HepG2 (cell line): ENCODE results near the gene ACAP2. TPM values are rescaled to one million over a fixed set of nuclear protein-coding genes. Genes with fewer than 3 reads are reported as not detected.

Experiments used
- ATAC-seq: fragments of 200-7000 bp; cut with Tn5 transposase; 3 replicates; pipeline ENCODE4 v1.9.1; 2020; ENCODE audit warnings: mild to moderate bottlenecking, moderate library complexity
- BruUV-seq: library from RNA; stranded (reverse); fragments of 400-500 nt; replicated peaks from 2 replicates; lab custom pipeline; 2021; lab: Mats Ljungman, UMichigan
- CTCF ChIA-PET: fragments of 300-600 bp; formaldehyde crosslinking; extraction: SDS; loops from one replicate; lab custom pipeline; 2021; ENCODE audit warnings: low total read pairs, inconsistent platforms, low intra/inter-chr PET ratio; lab: Yijun Ruan, JAX
- POLR2A ChIA-PET: fragments of 350-600 bp; sonication (Branson Sonifier 250); formaldehyde crosslinking; loops from one replicate; lab custom pipeline; 2020; ENCODE audit warnings: antibody characterized with exemption, inconsistent platforms; lab: Yijun Ruan, JAX
- DNase-seq: peaks from one replicate; pipeline ENCODE4 v3.0.0-alpha.2; 2015; ENCODE audit warnings: low spot score
- FAIRE-seq: peaks from 3 replicates; lab custom pipeline; 2011; peaks lifted over from hg19 to GRCh38; lab: Jason Lieb, UNC
- H2AFZ ChIP-seq: one replicate; pipeline ENCODE4 v1.6.1; 2011; ENCODE audit warnings: low read length, inconsistent platforms
- H3K27ac ChIP-seq: fragments of 300-600 bp; 3 replicates; pipeline ENCODE4 v1.8.0; 2011; ENCODE audit warnings: mixed run types, mild to moderate bottlenecking, mixed read lengths, low read length, inconsistent platforms; ENCODE audit not compliant: insufficient read depth; ENCODE audit errors: extremely low read length
- H3K27me3 ChIP-seq, 2 experiments: fragments of 200-600 bp in 1 of 2; 2 replicates in 1 of 2; 3 replicates in 1 of 2; pipeline versions ENCODE4 v1.6.0 to v1.8.0; 2011; ENCODE audit warnings: low read length in 2 of 2, mild to moderate bottlenecking in 2 of 2, moderate library complexity in 2 of 2, inconsistent platforms in 1 of 2; ENCODE audit not compliant: insufficient read depth in 2 of 2, control insufficient read depth in 1 of 2
- H3K36me3 ChIP-seq, 2 experiments: fragments of 200-600 bp in 1 of 2; replicated peaks in 1 of 2; 2 replicates in 1 of 2; 3 replicates in 1 of 2; pipeline versions ENCODE4 v1.5.1 to v1.8.0; 2011; ENCODE audit warnings: low read length in 2 of 2, inconsistent platforms in 1 of 2; ENCODE audit not compliant: insufficient read depth in 2 of 2, control insufficient read depth in 1 of 2
- H3K4me1 ChIP-seq: 2 replicates; pipeline ENCODE4 v1.5.1; 2012; ENCODE audit warnings: low read length, inconsistent platforms; ENCODE audit not compliant: insufficient read depth
- H3K4me2 ChIP-seq: 2 replicates; pipeline ENCODE4 v1.6.0; 2011; ENCODE audit warnings: low read depth, low read length, inconsistent platforms
- H3K4me3 ChIP-seq, 3 experiments: fragments of 200-600 bp in 1 of 3; sonication (generic), shearing (Covaris generic) in 1 of 3; replicated peaks in 1 of 3; 2 replicates each; pipeline ENCODE4 v1.5.1; 2011 to 2016; ENCODE audit warnings: low read length in 3 of 3, inconsistent platforms in 2 of 3, low read depth in 2 of 3, mild to moderate bottlenecking in 2 of 3, control low read depth in 1 of 3, mixed read lengths in 1 of 3; ENCODE audit not compliant: insufficient read depth in 1 of 3
- H3K79me2 ChIP-seq: one replicate; pipeline ENCODE4 v1.6.1; 2011; ENCODE audit warnings: low read length, inconsistent platforms; ENCODE audit not compliant: insufficient read depth
- H3K9ac ChIP-seq: 2 replicates; pipeline ENCODE4 v1.6.0; 2011; ENCODE audit warnings: mild to moderate bottlenecking, low read depth, low read length, inconsistent platforms; ENCODE audit not compliant: insufficient read depth
- H3K9me3 ChIP-seq: 2 replicates; pipeline ENCODE4 v1.5.1; 2012; ENCODE audit warnings: mild to moderate bottlenecking, low read length
- H4K20me1 ChIP-seq: 2 replicates; pipeline ENCODE4 v1.6.0; 2011; ENCODE audit warnings: inconsistent platforms, mild to moderate bottlenecking, low read length, moderate library complexity; ENCODE audit not compliant: insufficient read depth
- CREB1 ChIP-seq, 2 experiments: fragments of 450-650 bp in 1 of 2; IDR thresholded peaks; 2 replicates each; pipeline ENCODE4 v1.6.1; 2016 to 2017; ENCODE audit warnings: control low read depth in 1 of 2, mild to moderate bottlenecking in 1 of 2, missing compliant biosample characterization in 1 of 2, missing genetic modification characterization in 1 of 2
- EP300 ChIP-seq, 3 experiments: sonication (generic) in 1 of 3; formaldehyde crosslinking in 1 of 3; IDR thresholded peaks; 2 replicates each; pipeline versions ENCODE4 v1.5.1 to v1.6.1; 2011 to 2020; ENCODE audit warnings: low read depth in 2 of 3, low read length in 2 of 3, borderline replicate concordance in 1 of 3, improper control_type of control experiment in 1 of 3, mild to moderate bottlenecking in 1 of 3, missing genetic modification reagents in 1 of 3, moderate library complexity in 1 of 3
- GLMP ChIP-seq: sonication (generic); formaldehyde crosslinking; IDR thresholded peaks from 2 replicates; pipeline ENCODE4 v1.9.0; 2021; ENCODE audit warnings: missing genetic modification reagents, mild to moderate bottlenecking, borderline replicate concordance
- JUNB ChIP-seq: sonication (generic); formaldehyde crosslinking; IDR thresholded peaks from 2 replicates; pipeline ENCODE4 v1.8.0; 2022; ENCODE audit warnings: missing genetic modification reagents, mild to moderate bottlenecking, borderline replicate concordance
- PRDM4 ChIP-seq: sonication (generic); formaldehyde crosslinking; IDR thresholded peaks from 2 replicates; pipeline ENCODE4 v1.9.0; 2021; ENCODE audit warnings: missing genetic modification reagents, borderline replicate concordance
- SMARCC2 ChIP-seq: fragments of 450-650 bp; IDR thresholded peaks from 2 replicates; pipeline ENCODE4 v1.6.1; 2017; ENCODE audit warnings: antibody characterized with exemption, mild to moderate bottlenecking
- SNAI1 ChIP-seq: sonication (generic); formaldehyde crosslinking; IDR thresholded peaks from 2 replicates; pipeline ENCODE4 v1.5.0; 2020; ENCODE audit warnings: mild to moderate bottlenecking, missing genetic modification reagents, borderline replicate concordance
- SNAPC4 ChIP-seq: sonication (generic); formaldehyde crosslinking; IDR thresholded peaks from 2 replicates; pipeline ENCODE4 v1.4.0; 2020; ENCODE audit warnings: mild to moderate bottlenecking, missing genetic modification reagents
- ZMAT3 ChIP-seq: sonication (generic); formaldehyde crosslinking; conservative IDR thresholded peaks from 2 replicates; pipeline ENCODE4 v1.7.0; 2021; ENCODE audit warnings: missing genetic modification reagents
- ZNF468 ChIP-seq: sonication (generic); formaldehyde crosslinking; IDR thresholded peaks from 2 replicates; pipeline ENCODE4 v1.8.0; 2022; ENCODE audit warnings: mild to moderate bottlenecking, moderate library complexity, missing genetic modification reagents
- ZNF550 ChIP-seq: sonication (generic); formaldehyde crosslinking; IDR thresholded peaks from 2 replicates; pipeline ENCODE4 v1.4.0; 2020; ENCODE audit warnings: mild to moderate bottlenecking, missing genetic modification reagents, borderline replicate concordance
- ZNF776 ChIP-seq: sonication (generic); formaldehyde crosslinking; IDR thresholded peaks from 2 replicates; pipeline ENCODE4 v1.4.0; 2020; ENCODE audit warnings: mild to moderate bottlenecking, missing genetic modification reagents
- WGBS: methylation state at CpG from one replicate; pipeline ENCODE4 v1.1.6; 2017; ENCODE audit warnings: low lambda C conversion rate; 5-methylcytosine and 5-hydroxymethylcytosine counted together
- in situ Hi-C: cut with HindIII; loops from 2 replicates; pipeline ENCODE4 v1.10.0; 2017; ENCODE audit warnings: low pct_unique_long_range_greater_than_20kb; ENCODE audit not compliant: extremely low pct_ligation_motif_present
- intact Hi-C: fragments of 100-400 bp; cut with micrococcal nuclease; formaldehyde crosslinking; loops from one replicate; pipeline ENCODE4 v1.10.0; 2022; ENCODE audit not compliant: unreplicated experiment
- polyA plus RNA-seq, 8 experiments: library from polyadenylated mRNA; depleted of rRNA in 3 of 8; stranded (reverse) in 7 of 8; unstranded in 1 of 8; fragments of >200 nt; fragmentation: Illumina TruSeq in 4 of 8; extraction: Trizol in 4 of 8; gene quantifications; 2 replicates each; pipeline versions ENCODE4 v1.2.1 to v1.2.3, GENCODE V29; 2011 to 2016; ENCODE audit warnings: low read depth in 4 of 8, missing spikeins in 1 of 8, mixed read lengths in 1 of 8; ENCODE audit not compliant: insufficient read depth in 1 of 8
- total RNA-seq, 5 experiments: library from RNA; depleted of rRNA; stranded (reverse); fragments of >200 nt; fragmentation: Illumina TruSeq; extraction: Trizol; gene quantifications; 2 replicates each; pipeline ENCODE4 v1.2.3, GENCODE V29; 2016; ENCODE audit warnings: low read depth in 1 of 5

ACAP2 gene
- total and polyA plus RNA-seq, 2 of the 13 experiments (the other 11 are each of a cell fraction or from before 2014, with no cell fraction given) = 7.3 to 23.9 TPM

- in situ Hi-C loops = no loop called here
- WGBS = 96% methylated on average over 10 of the region's 10 CpGs
- ChIA-PET CTCF (no interaction called here), POLR2A (no interaction called here)
- no peaks in the 10 kb centered on the region for H3K79me2 ChIP-seq
- no TSS peak for BruUV-seq
- no peak overlapping the region for H3K9ac ChIP-seq
- DNase-seq (no peak), ATAC-seq (no peak), FAIRE-seq (no peak)
- H3K4me3 ChIP-seq = no peak overlapping the region
- H3K4me2 ChIP-seq = no peak overlapping the region
- H3K36me3 ChIP-seq = peaks cover 0 to 9% of the 10 kb centered on the region in 2 experiments; a peak in 3 of 5 replicates
- no peaks in the 10 kb centered on the region for H4K20me1 ChIP-seq
- intact Hi-C loops = no loop called here
- no peaks in the 10 kb centered on the region for H3K27me3 ChIP-seq
- TF ChIP-seq EP300 (IDR thresholded peaks at IDR 0.05; ENCODE audit: low read depth in 2 of 2, low read length in 2 of 2) (no peak), EP300 (CRISPR knock-in tag; IDR thresholded peaks at IDR 0.05; ENCODE audit: borderline replicate concordance) (no peak), CREB1 (IDR thresholded peaks at IDR 0.05) (no peak), CREB1 (CRISPR knock-in tag; IDR thresholded peaks at IDR 0.05) (no peak), ZNF776 (CRISPR knock-in tag) (no peak), ZNF468 (no peak), PRDM4 (no peak), SNAPC4 (CRISPR knock-in tag) (no peak), ZNF550 (CRISPR knock-in tag) (no peak), GLMP (CRISPR knock-in tag) (no peak), JUNB (no peak), SMARCC2 (no peak), ZMAT3 (CRISPR knock-in tag) (no peak), SNAI1 (no peak)
- peaks cover 11% of the 10 kb centered on the region for H3K9me3 ChIP-seq
- H2AFZ ChIP-seq = no peak overlapping the region
- H3K4me1 ChIP-seq = no peaks in the 10 kb centered on the region; the same call in 1 of the 2 replicates
- no peak overlapping the region for H3K27ac ChIP-seq
Measured at GRCh38 chr3:195238586-195239118, 204.2 kb downstream of the ACAP2 start.
